B cell (primary cell): ENCODE results near the gene RIC8B.

Source experiments
- CTCF ChIP-seq: fragments of 200-600 bp; IDR thresholded peaks from one replicate; pipeline ENCODE4 v1.8.0; 2022; ENCODE audit warnings: antibody characterized with exemption, mild to moderate bottlenecking
- EZH2 ChIP-seq: IDR thresholded peaks from 2 replicates; pipeline ENCODE4 v1.6.1; 2012; ENCODE audit warnings: borderline replicate concordance, low read depth, mild to moderate bottlenecking, moderate library complexity, low read length; ENCODE audit not compliant: insufficient read depth, poor library complexity, severe bottlenecking

- TF ChIP-seq CTCF (no peak), EZH2 (no peak)
These were observed 41.3 kb downstream of the RIC8B start for GRCh38 chr12:106815741-106816140.
